DND-41 (cell line): ENCODE results near the gene AGO3.

Source experiments
- CTCF ChIP-seq: IDR thresholded peaks from 2 replicates; pipeline ENCODE4 v1.5.1; 2012; ENCODE audit warnings: borderline replicate concordance, low read length, moderate library complexity, mild to moderate bottlenecking; ENCODE audit not compliant: poor library complexity, severe bottlenecking; ENCODE audit errors: extremely low read depth
- EZH2 ChIP-seq: IDR thresholded peaks from 3 replicates; pipeline ENCODE4 v1.6.1; 2012; ENCODE audit warnings: borderline replicate concordance, low read depth, mild to moderate bottlenecking, moderate library complexity, low read length, inconsistent platforms; ENCODE audit not compliant: severe bottlenecking

GRCh38 chr1:35914717-35915116 is 16.2 kb upstream of the AGO3 start:
- no peak for TF ChIP-seq CTCF
- TF ChIP-seq EZH2 = no peak
